HG03442 (cell line): Measurements from ENCODE around the gene HDAC9.

Experiments
- ATAC-seq: cut with Tn5 transposase; IDR thresholded peaks from one replicate; pipeline ENCODE4 v1.9.1; 2021; ENCODE audit warnings: mild to moderate bottlenecking, moderate library complexity; ENCODE audit not compliant: unreplicated experiment

Gene HDAC9

GRCh38 chr7:18495412-18496340, at the start of gene HDAC9:
Gene HDAC9, plus strand, starts transcription at chr7:18495749. Its CDS starts 554 bp downstream, at chr7:18496303.
- peak; percentile 93 for ATAC-seq

GRCh38 chr7:18445916-18446520, 49.5 kb upstream of the HDAC9 start:
- no peak for ATAC-seq

- ATAC-seq: no peak
Measured at GRCh38 chr7:18450019-18450418, 45.5 kb upstream of the HDAC9 start.

- ATAC-seq: no peak
Measured at GRCh38 chr7:18455606-18456005, 39.9 kb upstream of the HDAC9 start.

- ATAC-seq: no peak
Measured at GRCh38 chr7:18457832-18458231, 37.7 kb upstream of the HDAC9 start.

- no peak for ATAC-seq
Measured at GRCh38 chr7:18458830-18459229, 36.7 kb upstream of the HDAC9 start.

- ATAC-seq: no peak
Measured at GRCh38 chr7:18459484-18460245, 35.9 kb upstream of the HDAC9 start.

- ATAC-seq: peak; percentile 70
Measured at GRCh38 chr7:18461785-18462467, 33.6 kb upstream of the HDAC9 start.

GRCh38 chr7:18464830-18465229, 30.7 kb upstream of the HDAC9 start:
- no peak for ATAC-seq

- no peak for ATAC-seq
Measured at GRCh38 chr7:18467011-18467410, 28.5 kb upstream of the HDAC9 start.

- no peak for ATAC-seq
Measured at GRCh38 chr7:18468795-18469194, 26.8 kb upstream of the HDAC9 start.

- ATAC-seq: no peak
Measured at GRCh38 chr7:18469316-18469715, 26.2 kb upstream of the HDAC9 start.

GRCh38 chr7:18471476-18472160, 23.9 kb upstream of the HDAC9 start:
- no peak for ATAC-seq

- no peak for ATAC-seq
Measured at GRCh38 chr7:18472161-18472483, 23.4 kb upstream of the HDAC9 start.

- no peak for ATAC-seq
Measured at GRCh38 chr7:18473119-18473518, 22.4 kb upstream of the HDAC9 start.

- ATAC-seq: no peak
Measured at GRCh38 chr7:18474944-18475343, 20.6 kb upstream of the HDAC9 start.

GRCh38 chr7:18475488-18475887, 20.1 kb upstream of the HDAC9 start:
- no peak for ATAC-seq

- no peak for ATAC-seq
Measured at GRCh38 chr7:18481776-18482175, 13.8 kb upstream of the HDAC9 start.

- no peak for ATAC-seq
Measured at GRCh38 chr7:18488049-18488448, 7.5 kb upstream of the HDAC9 start.

GRCh38 chr7:18489624-18490023, 5.9 kb upstream of the HDAC9 start:
- ATAC-seq: no peak

GRCh38 chr7:18491871-18492270, 3.7 kb upstream of the HDAC9 start:
- no peak for ATAC-seq
